Caki2 (cell line): ENCODE measurements around the gene ADGRF3. TPM values are rescaled to one million over a fixed set of nuclear protein-coding genes. Genes with fewer than 3 reads are reported as not detected.
A peak's percentile ranks its signal among the peaks of the same experiment; 100 is the strongest.
"Not testable (repeated sequence)": the region's sequence is repeated elsewhere in the genome, so short reads cannot be mapped to it uniquely, and the experiment has no call there.

Experiments
- DNase-seq: peaks from one replicate; pipeline ENCODE4 v3.0.0-alpha.2; 2015; ENCODE audit warnings: low read depth
- in situ Hi-C: cut with HindIII; loops from 2 replicates; pipeline ENCODE4 v1.10.0; 2016; ENCODE audit warnings: low sequenced_read_pairs, low pct_unique_long_range_greater_than_20kb, mixed read lengths
- total RNA-seq: library from RNA; depleted of rRNA; stranded (reverse); fragments of >200 nt; shearing (Covaris generic); gene quantifications from 2 replicates; pipeline ENCODE4 v1.2.3, GENCODE V29; 2014; ENCODE audit warnings: low replicate concordance

The ADGRF3 gene
- total RNA-seq, 1 experiment from 2014 or later = 0.68 TPM

GRCh38 chr2:26354469-26354868, 7.9 kb upstream of the ADGRF3 start:
- DNase-seq, in situ Hi-C loops: not testable (repeated sequence)

- peak; percentile 68 for DNase-seq
- in situ Hi-C loops = no loop called here
These were observed 6.3 kb upstream of the ADGRF3 start for GRCh38 chr2:26352892-26353291.

- in situ Hi-C loops = no loop called here
- no peak for DNase-seq
These were observed 4.9 kb upstream of the ADGRF3 start for GRCh38 chr2:26351375-26352090.

GRCh38 chr2:26349690-26350089, 3.1 kb upstream of the ADGRF3 start:
- in situ Hi-C loops = no loop called here
- no peak for DNase-seq

- in situ Hi-C loops = no loop called here
- DNase-seq = no peak
These were observed 787 bp upstream of the ADGRF3 start for GRCh38 chr2:26347286-26347865.

- DNase-seq = peak; percentile 100
- in situ Hi-C loops = no loop called here
These were observed 790 bp downstream of the ADGRF3 start, which contains the start of gene SELENOI for GRCh38 chr2:26345545-26346453. TSS of gene SELENOI (plus strand) at chr2:26346143. CDS start at chr2:26346233, 90 bp downstream.

- in situ Hi-C loops = no loop called here
- DNase-seq = no peak
These were observed 1.4 kb downstream of the ADGRF3 start for GRCh38 chr2:26345283-26345544.

GRCh38 chr2:26344581-26345282, 1.9 kb downstream of the ADGRF3 start:
- DNase-seq = peak; percentile 80
- in situ Hi-C loops = no loop called here

- in situ Hi-C loops = no loop called here
- no peak for DNase-seq
These were observed 5.8 kb downstream of the ADGRF3 start for GRCh38 chr2:26340831-26341230.

- DNase-seq = no peak
- in situ Hi-C loops = no loop called here
These were observed 9.3 kb downstream of the ADGRF3 start for GRCh38 chr2:26337298-26337697.

- no peak for DNase-seq
- in situ Hi-C loops = no loop called here
These were observed 9.9 kb downstream of the ADGRF3 start for GRCh38 chr2:26336719-26337118.

GRCh38 chr2:26335231-26335630, 11.4 kb downstream of the ADGRF3 start:
- in situ Hi-C loops = no loop called here
- DNase-seq = no peak

- in situ Hi-C loops = no loop called here
- peak; percentile 61 for DNase-seq
These were observed 13.3 kb downstream of the ADGRF3 start for GRCh38 chr2:26333293-26333692.

GRCh38 chr2:26331321-26331720, 15.3 kb downstream of the ADGRF3 start:
- in situ Hi-C loops, DNase-seq: not testable (repeated sequence)

GRCh38 chr2:26330604-26331003, 16.0 kb downstream of the ADGRF3 start:
- DNase-seq = no peak
- in situ Hi-C loops = no loop called here

GRCh38 chr2:26330114-26330549, 16.5 kb downstream of the ADGRF3 start:
- peak; percentile 70 for DNase-seq
- in situ Hi-C loops = no loop called here

- DNase-seq, in situ Hi-C loops: not testable (repeated sequence)
These were observed 17.5 kb downstream of the ADGRF3 start for GRCh38 chr2:26329083-26329482.
